ENCODE results near the gene MED26. TPM values are rescaled to one million over a fixed set of nuclear protein-coding genes. Genes with fewer than 3 reads are reported as not detected.

Gene MED26
- total RNA-seq, 1 donor from 2014 or later = 13.3 TPM

DNA sequence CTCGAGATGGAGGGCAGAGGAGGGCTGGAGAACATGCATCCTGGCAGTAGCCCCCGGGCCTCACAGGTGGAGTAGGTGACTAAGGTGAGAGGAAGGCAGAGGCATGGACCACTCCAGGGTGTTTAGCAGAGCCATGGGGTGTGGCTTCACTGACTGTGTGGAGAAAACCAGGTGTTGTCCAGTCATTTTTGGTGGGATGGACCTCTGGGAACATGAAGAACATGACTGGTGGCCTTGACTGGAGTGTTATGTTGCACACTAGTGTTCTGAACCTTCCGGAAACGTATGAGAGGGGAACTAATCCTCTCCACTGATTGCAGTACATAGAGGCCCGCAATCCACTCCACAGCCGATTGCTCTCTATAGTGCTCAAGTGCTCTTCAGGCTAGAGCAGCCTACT is 16.9 kb downstream of the MED26 start:
- no peak for DNase-seq (ENCODE audit: low spot score)
- Mint-ChIP-seq H3K36me3 (ENCODE audit: low read depth, unreplicated experiment) (peaks cover 5% of the 10 kb centered on the region), H3K4me1 (ENCODE audit: unreplicated experiment) (peaks cover 23% of the 10 kb centered on the region), H3K27ac (ENCODE audit: unreplicated experiment) (no peak overlapping the region), H3K9me3 (ENCODE audit: unreplicated experiment) (no peaks in the 10 kb centered on the region), H3K4me3 (ENCODE audit: unreplicated experiment) (no peak overlapping the region), H3K27me3 (ENCODE audit: unreplicated experiment) (peaks cover 6% of the 10 kb centered on the region)
- TF ChIP-seq, protein P1, sequence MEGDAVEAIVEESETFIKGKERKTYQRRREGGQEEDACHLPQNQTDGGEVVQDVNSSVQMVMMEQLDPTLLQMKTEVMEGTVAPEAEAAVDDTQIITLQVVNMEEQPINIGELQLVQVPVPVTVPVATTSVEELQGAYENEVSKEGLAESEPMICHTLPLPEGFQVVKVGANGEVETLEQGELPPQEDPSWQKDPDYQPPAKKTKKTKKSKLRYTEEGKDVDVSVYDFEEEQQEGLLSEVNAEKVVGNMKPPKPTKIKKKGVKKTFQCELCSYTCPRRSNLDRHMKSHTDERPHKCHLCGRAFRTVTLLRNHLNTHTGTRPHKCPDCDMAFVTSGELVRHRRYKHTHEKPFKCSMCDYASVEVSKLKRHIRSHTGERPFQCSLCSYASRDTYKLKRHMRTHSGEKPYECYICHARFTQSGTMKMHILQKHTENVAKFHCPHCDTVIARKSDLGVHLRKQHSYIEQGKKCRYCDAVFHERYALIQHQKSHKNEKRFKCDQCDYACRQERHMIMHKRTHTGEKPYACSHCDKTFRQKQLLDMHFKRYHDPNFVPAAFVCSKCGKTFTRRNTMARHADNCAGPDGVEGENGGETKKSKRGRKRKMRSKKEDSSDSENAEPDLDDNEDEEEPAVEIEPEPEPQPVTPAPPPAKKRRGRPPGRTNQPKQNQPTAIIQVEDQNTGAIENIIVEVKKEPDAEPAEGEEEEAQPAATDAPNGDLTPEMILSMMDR (IDR thresholded peaks at IDR 0.05; ENCODE audit: unreplicated experiment) = no peak

DNA sequence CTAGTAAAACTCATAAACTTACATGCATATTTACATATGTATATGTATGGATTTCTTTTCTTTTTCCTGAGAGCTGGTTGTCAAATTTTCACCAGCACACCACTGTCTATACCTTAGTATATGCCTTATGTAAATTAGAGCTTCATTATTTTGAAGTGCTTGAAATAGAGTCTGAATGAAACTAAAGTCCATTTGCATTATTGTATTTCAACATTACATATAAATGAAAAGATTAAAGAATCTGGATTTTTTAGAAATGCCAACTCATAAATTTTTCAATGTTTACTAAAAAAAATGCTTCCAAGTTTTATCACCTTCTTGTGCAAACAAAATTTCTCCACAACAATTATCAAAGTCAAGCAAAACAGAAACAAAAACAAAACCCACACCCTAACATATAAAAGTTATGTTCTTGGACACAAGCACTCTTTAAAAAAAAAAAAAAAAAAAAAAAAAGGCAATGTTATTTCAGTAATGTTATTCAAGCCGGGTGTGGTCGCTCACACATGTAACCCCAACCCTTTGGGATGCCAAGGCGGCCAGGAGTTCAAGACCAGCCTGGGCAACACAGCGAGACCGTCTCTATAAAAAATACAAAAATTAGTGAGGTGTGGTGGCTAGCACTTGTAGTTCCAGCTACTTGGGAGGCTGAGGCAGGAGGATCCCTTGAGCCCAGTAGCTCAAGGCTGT is 18.3 kb downstream of the MED26 start:
- TF ChIP-seq, protein P1 (IDR thresholded peaks at IDR 0.05; ENCODE audit: unreplicated experiment) = no peak
- Mint-ChIP-seq H3K27me3 (ENCODE audit: unreplicated experiment) (peaks cover 5% of the 10 kb centered on the region), H3K36me3 (ENCODE audit: low read depth, unreplicated experiment) (peaks cover 3% of the 10 kb centered on the region), H3K4me1 (ENCODE audit: unreplicated experiment) (peaks cover 20% of the 10 kb centered on the region), H3K9me3 (ENCODE audit: unreplicated experiment) (no peaks in the 10 kb centered on the region), H3K27ac (ENCODE audit: unreplicated experiment) (no peak overlapping the region), H3K4me3 (ENCODE audit: unreplicated experiment) (no peak overlapping the region)
- DNase-seq (ENCODE audit: low spot score) = no peak

DNA sequence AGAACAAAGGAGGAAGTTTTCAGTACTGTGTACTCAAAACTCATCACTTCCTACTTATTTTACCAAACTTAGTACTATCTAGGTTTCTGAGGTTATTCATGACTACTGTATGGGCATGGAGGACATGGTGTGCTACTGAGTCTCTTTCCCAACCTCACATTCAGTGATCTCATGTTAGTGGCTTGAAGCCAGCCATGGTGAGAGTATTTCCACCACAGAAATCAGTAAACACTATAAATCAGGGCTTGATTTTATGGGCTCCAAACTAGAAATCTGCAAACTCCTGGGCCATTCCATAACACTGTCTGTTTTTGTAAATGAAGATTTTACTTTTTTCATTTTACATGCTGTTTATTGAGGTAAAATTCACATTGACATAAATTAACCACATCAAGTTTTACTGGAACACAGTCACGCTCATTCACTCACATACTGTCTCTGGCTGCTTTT is 19.7 kb downstream of the MED26 start:
- Mint-ChIP-seq H3K4me3 (ENCODE audit: unreplicated experiment) (no peak overlapping the region), H3K4me1 (ENCODE audit: unreplicated experiment) (peaks cover 12% of the 10 kb centered on the region), H3K9me3 (ENCODE audit: unreplicated experiment) (no peaks in the 10 kb centered on the region), H3K36me3 (ENCODE audit: low read depth, unreplicated experiment) (peaks cover 3% of the 10 kb centered on the region), H3K27me3 (ENCODE audit: unreplicated experiment) (peaks cover 2% of the 10 kb centered on the region), H3K27ac (ENCODE audit: unreplicated experiment) (no peak overlapping the region)
- DNase-seq (ENCODE audit: low spot score) = no peak
- TF ChIP-seq, protein P1 (IDR thresholded peaks at IDR 0.05; ENCODE audit: unreplicated experiment) = no peak

DNA sequence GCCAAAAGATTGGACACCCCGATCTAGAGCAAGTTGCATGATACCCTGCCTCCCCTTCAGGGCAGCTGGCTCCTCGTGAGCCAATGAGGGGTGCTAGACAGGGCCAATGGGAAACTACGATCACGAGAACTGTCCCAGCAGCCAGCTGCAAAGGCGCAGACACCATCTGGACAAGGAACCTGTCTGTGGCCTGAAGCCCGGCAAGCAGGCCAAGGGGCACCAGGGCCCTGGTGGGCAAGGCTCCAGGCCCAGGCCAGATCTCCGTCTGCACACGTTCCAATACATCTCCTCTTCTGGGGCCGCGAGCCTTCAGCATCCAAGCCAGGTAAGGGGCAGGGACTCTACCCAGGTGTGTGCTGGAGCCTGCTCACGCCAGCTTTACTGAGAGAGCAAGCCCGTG is 20.2 kb downstream of the MED26 start:
- TF ChIP-seq, protein P1 (IDR thresholded peaks at IDR 0.05; ENCODE audit: unreplicated experiment) = no peak
- H3K27me3 Mint-ChIP-seq (ENCODE audit: unreplicated experiment) = peaks cover 2% of the 10 kb centered on the region
- no peaks in the 10 kb centered on the region for H3K9me3 Mint-ChIP-seq (ENCODE audit: unreplicated experiment)
- no peak for DNase-seq (ENCODE audit: low spot score)
- no peak overlapping the region for H3K27ac Mint-ChIP-seq (ENCODE audit: unreplicated experiment)
- peaks cover 12% of the 10 kb centered on the region for H3K4me1 Mint-ChIP-seq (ENCODE audit: unreplicated experiment)
- peaks cover 3% of the 10 kb centered on the region for H3K36me3 Mint-ChIP-seq (ENCODE audit: low read depth, unreplicated experiment)
- no peak overlapping the region for H3K4me3 Mint-ChIP-seq (ENCODE audit: unreplicated experiment)

DNA sequence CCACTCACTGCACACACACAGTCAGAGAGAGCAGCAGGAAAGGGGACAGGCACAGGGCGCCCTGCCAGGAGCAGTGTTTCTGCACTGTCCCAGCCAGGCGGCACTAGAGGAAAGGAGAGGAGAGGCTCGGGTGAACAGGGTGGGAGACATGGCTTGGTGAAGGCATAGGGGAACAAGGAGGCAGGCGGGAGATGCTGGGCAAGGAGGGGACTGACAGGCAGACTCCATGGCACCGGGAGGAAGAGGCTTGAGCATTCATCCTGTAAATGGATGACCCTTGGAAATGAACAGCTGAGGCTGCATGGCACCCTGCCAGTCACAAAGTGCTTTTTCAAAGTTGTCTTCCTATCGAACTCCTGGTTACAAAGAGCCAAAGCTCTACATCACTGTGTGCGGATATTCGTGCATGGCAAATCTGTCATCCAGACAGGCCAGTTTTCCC is 22.4 kb downstream of the MED26 start:
- H3K4me1 Mint-ChIP-seq (ENCODE audit: unreplicated experiment) = peaks cover 3% of the 10 kb centered on the region
- peak overlapping the region; percentile 64 for H3K27ac Mint-ChIP-seq (ENCODE audit: unreplicated experiment)
- peak overlapping the region; percentile 9 for H3K4me3 Mint-ChIP-seq (ENCODE audit: unreplicated experiment)
- H3K9me3 Mint-ChIP-seq (ENCODE audit: unreplicated experiment) = no peaks in the 10 kb centered on the region
- peaks cover 2% of the 10 kb centered on the region for H3K27me3 Mint-ChIP-seq (ENCODE audit: unreplicated experiment)
- no peak for DNase-seq (ENCODE audit: low spot score)
- TF ChIP-seq, protein P1 (IDR thresholded peaks at IDR 0.05; ENCODE audit: unreplicated experiment) = no peak
- peaks cover 3% of the 10 kb centered on the region for H3K36me3 Mint-ChIP-seq (ENCODE audit: low read depth, unreplicated experiment)

Data from endothelial cell (in vitro differentiated cells).